Parathyroid adenoma (tissue), 2 donors: ENCODE results near the gene PCED1B.

Experiments
- H2AFZ ChIP-seq: fragments of 300-600 bp; sonication (generic); one replicate; pipeline ENCODE4 v1.7.0; 2017; ENCODE audit warnings: antibody characterized with exemption, mild to moderate bottlenecking
- H3K27ac ChIP-seq: fragments of 300-600 bp; sonication (generic); one replicate; pipeline ENCODE4 v1.7.0; 2017
- H3K27me3 ChIP-seq: fragments of 300-600 bp; sonication (generic); one replicate; pipeline ENCODE4 v1.7.0; 2017; ENCODE audit warnings: low read length; ENCODE audit not compliant: control insufficient read depth, insufficient read depth
- H3K36me3 ChIP-seq: fragments of 300-600 bp; sonication (generic); one replicate; pipeline ENCODE4 v1.7.0; 2017; ENCODE audit warnings: low read length; ENCODE audit not compliant: control insufficient read depth, insufficient read depth
- H3K4me1 ChIP-seq: fragments of 300-600 bp; sonication (generic); one replicate; pipeline ENCODE4 v1.7.0; 2017; ENCODE audit warnings: control low read depth
- H3K4me2 ChIP-seq: fragments of 300-600 bp; sonication (generic); one replicate; pipeline ENCODE4 v1.7.0; 2017; ENCODE audit warnings: low read length
- H3K4me3 ChIP-seq: fragments of 300-600 bp; sonication (generic); one replicate; pipeline ENCODE4 v1.7.0; 2017; ENCODE audit warnings: low read depth, low read length
- H3K79me2 ChIP-seq: fragments of 300-600 bp; sonication (generic); one replicate; pipeline ENCODE4 v1.7.0; 2017; ENCODE audit warnings: control low read depth
- H3K9ac ChIP-seq: fragments of 300-600 bp; sonication (generic); one replicate; pipeline ENCODE4 v1.7.0; 2017; ENCODE audit warnings: mild to moderate bottlenecking
- H3K9me3 ChIP-seq: fragments of 300-600 bp; sonication (generic); one replicate; pipeline ENCODE4 v1.7.0; 2017; ENCODE audit warnings: low read length; ENCODE audit not compliant: control insufficient read depth
- CTCF ChIP-seq: fragments of 300-600 bp; sonication (generic); IDR thresholded peaks from one replicate; pipeline ENCODE4 v1.7.0; 2017; ENCODE audit warnings: antibody characterized with exemption, mild to moderate bottlenecking
- donor health status: primary hyperparathyroidism.

The PCED1B gene

GRCh38 chr12:47075192-47076084 lies 4.0 kb upstream of the PCED1B start:
- no peak for TF ChIP-seq CTCF
- Histone ChIP-seq H3K27ac (no peak overlapping the region), H3K9me3 (no peaks in the 10 kb centered on the region)

DNA sequence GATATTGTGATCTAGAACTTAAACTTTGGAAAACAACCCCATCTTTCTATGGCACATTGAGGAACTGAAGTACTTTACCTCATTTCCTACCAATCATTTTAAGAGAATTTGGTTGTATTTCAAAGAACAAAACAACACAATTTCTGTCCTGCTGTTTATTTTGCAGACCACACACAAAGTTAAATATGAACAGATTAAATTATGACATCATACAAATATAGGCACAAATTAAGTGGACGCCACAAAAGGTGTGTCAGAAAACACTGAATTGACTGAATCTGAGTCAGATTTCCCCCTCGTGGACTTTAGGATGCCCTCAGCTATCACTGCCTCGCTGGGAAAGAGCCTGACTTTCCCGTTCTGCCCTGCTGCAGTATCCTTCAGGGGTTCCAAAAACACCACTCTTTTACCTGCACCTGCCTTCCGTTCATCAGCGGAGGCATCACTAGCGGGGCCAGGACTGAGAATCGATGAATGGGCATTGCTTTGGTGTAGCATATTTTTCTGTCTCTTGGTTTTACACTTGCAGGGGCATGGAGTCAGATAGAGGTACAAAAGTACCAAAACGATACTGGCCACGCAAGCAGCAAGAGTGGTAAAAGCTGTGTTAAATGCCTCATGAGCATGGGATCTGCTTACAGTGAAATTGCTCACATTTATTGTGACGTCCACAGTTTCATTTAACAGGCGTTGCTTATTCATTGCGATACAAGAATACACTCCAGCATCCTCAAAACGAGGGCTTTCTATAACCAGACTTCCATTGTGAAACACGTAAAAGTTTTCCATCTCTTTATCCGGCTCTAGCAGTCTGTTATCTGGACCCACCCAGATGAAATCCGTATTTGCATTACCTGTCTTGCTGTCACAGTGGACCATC lies 2.0 kb upstream of the PCED1B start:
- Histone ChIP-seq H3K79me2 (no peaks in the 10 kb centered on the region), H3K27me3 (no peaks in the 10 kb centered on the region), H3K4me3 (no peak overlapping the region), H3K36me3 (no peaks in the 10 kb centered on the region), H3K4me1 (peaks cover 5% of the 10 kb centered on the region), H3K27ac (no peak overlapping the region), H3K9ac (no peak overlapping the region), H2AFZ (no peak overlapping the region), H3K4me2 (no peak overlapping the region), H3K9me3 (no peaks in the 10 kb centered on the region)
- TF ChIP-seq CTCF = no peak

More at GRCh38 chr12:47075192-47076084, 4.0 kb upstream of the PCED1B start:
- no peak overlapping the region for H2AFZ ChIP-seq
- H3K36me3 ChIP-seq = no peaks in the 10 kb centered on the region
- H3K9ac ChIP-seq = no peak overlapping the region
- no peak overlapping the region for H3K4me3 ChIP-seq
- H3K4me1 ChIP-seq = peaks cover 5% of the 10 kb centered on the region
- H3K27me3 ChIP-seq = no peaks in the 10 kb centered on the region
- no peak overlapping the region for H3K4me2 ChIP-seq
- H3K79me2 ChIP-seq = no peaks in the 10 kb centered on the region

DNA sequence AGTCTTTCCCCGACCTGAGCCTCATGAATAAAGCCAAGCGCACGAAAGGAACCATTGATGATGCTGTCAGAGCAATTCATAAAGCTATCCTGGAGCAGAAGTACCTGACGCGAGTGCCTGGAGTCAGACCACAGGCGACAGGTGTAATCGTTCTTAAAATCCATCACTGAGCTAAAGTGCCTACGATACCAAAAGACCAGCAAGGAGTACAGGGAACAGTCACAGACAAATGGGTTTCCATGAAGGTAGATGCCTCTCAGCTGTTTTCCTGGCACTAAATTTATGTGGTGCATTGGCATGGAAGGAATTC lies 1.4 kb upstream of the PCED1B start:
- TF ChIP-seq CTCF = no peak
- no peaks in the 10 kb centered on the region for H3K9me3 ChIP-seq
- peaks cover 5% of the 10 kb centered on the region for H3K4me1 ChIP-seq
- H3K79me2 ChIP-seq = no peaks in the 10 kb centered on the region
- H3K27me3 ChIP-seq = no peaks in the 10 kb centered on the region
- H3K4me3 ChIP-seq = no peak overlapping the region
- no peak overlapping the region for H3K27ac ChIP-seq
- no peak overlapping the region for H3K4me2 ChIP-seq
- no peak overlapping the region for H2AFZ ChIP-seq
- H3K36me3 ChIP-seq = no peaks in the 10 kb centered on the region
- no peak overlapping the region for H3K9ac ChIP-seq

DNA sequence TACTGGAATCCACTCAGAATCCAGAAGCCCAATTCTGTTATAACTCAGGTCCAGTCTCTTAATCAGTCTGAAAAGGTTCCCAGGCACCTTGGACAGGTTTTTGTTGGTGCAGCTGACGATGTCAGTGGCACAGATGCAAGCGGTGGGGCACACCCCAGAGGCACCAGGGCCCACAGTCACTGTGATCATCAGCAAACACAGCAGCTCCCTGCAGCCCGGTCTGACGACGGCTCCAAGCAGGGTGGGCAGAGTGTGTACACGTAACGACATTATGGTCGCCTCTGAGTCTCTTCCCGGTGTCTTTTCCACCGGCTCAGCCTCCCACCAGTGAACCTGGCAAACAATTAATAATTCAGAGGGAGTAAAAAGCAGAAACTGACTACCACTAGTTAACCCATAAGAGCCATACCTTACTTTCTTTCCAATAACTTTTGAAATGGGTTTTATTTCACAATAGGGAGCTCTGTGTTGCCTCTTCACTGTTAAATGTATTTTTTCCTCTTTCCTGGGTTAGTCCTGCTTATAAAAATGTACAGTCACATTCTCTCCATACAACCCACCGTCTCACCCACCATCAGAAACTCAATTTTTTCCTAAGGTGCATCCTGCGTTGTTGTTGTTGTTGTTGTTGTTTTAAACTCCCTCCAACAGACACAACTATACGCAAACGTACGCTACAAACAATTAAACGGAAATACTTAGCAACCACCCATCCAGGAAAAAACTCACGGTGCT lies 521 bp upstream of the PCED1B start:
- peak overlapping the region; percentile 57 for H3K4me3 ChIP-seq
- H3K4me2 ChIP-seq = peak overlapping the region; percentile 79
- H3K27me3 ChIP-seq = no peaks in the 10 kb centered on the region
- peaks cover 5% of the 10 kb centered on the region for H3K4me1 ChIP-seq
- H3K9me3 ChIP-seq = no peaks in the 10 kb centered on the region
- TF ChIP-seq CTCF = no peak
- H3K9ac ChIP-seq = no peak overlapping the region
- H2AFZ ChIP-seq = peak overlapping the region; percentile 74
- no peaks in the 10 kb centered on the region for H3K79me2 ChIP-seq
- peak overlapping the region; percentile 33 for H3K27ac ChIP-seq
- no peaks in the 10 kb centered on the region for H3K36me3 ChIP-seq
